NCI-H1417 (cell line): Measurements from ENCODE around the gene SWI5.

Experiments
- DNase-seq, 3 experiments: peaks; one replicate each; lab custom pipeline; 2025; lab: John Stamatoyannopoulos, UW

The SWI5 gene

GRCh38 chr9:128321343-128321742, 45.3 kb downstream of the SWI5 start:
- no peak for DNase-seq

DNA sequence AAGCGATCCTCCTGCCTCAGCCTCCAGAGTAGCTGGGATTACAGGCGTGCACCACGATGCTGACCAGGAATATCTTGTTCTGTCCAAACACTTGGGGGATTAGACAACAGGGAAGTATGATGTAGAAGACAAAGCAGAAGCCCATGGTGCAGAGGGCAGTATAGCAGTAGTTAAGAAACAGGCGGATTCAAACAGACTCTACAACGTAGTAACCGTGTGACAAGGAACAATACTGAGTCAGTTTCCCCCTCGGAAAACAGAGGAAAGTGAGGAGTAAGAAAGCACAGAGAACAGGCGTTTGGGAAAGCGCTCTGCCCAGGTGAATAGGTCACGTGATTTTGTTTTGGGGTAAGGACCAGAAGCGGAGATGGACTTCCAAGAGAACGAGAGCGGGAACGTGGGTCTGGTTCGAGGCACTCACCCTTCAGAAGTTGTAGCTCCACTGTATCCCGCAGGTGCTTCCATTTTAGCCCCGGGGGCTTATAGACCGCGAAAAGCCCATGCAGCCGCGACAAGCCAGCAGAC, 45.9 kb downstream of the SWI5 start:
- peak in 1 of 3 experiments; percentile 36 for DNase-seq

DNA sequence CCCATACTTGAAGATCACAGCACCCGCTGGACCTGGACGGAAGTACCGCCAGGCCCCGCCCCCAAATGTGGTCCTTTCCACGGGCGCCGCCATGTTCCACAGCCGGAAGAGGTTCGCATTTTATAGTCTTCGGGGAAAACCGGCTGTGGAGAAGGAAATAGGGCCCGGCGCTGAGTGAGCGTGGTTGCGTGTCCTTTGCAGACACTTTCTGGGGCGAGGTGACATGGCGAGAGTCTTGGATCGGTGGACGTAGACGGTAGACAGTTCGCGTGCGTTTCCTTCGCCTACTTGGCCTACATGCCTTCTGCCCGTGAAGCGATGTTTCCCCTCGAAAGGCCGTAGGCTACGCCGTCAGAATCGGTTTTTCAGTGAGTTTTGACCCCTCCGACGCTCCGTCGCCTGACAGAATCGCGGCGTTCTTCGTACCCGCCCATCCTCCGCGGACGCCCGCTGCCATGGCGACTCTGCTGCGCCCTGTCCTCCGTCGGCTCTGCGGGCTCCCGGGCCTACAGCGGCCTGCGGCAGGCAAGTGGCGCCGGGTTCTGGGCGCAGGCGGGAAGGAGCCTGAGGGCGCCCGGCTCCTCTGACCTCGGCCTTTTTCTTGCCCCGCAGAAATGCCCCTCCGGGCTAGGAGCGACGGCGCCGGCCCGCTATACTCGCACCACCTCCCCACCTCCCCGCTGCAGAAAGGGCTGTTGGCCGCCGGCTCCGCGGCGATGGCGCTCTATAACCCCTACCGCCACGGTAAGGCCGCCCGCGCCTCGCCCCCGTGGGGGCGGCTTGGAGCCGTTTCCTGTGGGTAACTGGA, 46.5 kb downstream of the SWI5 start, which contains the start of the genes COQ4 and TRUB2:
TSS of gene COQ4 (plus strand) at position 436 of the 808 bp plus-strand sequence. CDS start at position 456, 20 bp downstream.
TSS of gene TRUB2 (minus strand) at position 44 of the 808 bp plus-strand sequence. CDS start at position 5, 39 bp downstream.
- peak; percentile 90 to 100 (median 99) for DNase-seq

DNA sequence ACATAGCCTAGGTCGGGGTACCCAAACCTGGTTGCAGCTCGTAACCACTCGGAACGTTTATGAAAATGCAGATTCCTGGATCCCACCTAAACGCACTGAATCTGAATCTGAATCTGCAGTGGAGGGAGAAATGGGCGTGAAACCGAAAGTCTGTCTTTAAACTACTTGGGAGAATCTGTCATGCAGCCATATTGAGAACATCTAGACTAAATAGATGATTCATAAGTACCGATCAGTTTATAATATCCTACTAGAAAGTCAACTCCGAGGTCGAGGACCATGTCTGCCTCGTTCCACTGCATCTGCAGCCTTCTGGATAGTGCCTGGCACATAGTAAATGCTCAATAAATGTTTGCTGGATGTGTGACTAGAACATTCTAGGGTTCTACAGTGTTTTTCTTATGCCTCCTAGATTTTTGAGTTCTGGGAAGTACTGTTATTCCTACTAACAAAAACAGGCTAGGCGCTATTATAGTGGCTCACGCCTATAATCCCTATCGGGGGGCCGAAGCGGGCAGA, 47.2 kb downstream of the SWI5 start:
- DNase-seq = no peak

- DNase-seq = no peak
Observed at GRCh38 chr9:128323791-128324190, 47.7 kb downstream of the SWI5 start.

GRCh38 chr9:128324401-128324800, 48.3 kb downstream of the SWI5 start:
- DNase-seq = no peak

DNA sequence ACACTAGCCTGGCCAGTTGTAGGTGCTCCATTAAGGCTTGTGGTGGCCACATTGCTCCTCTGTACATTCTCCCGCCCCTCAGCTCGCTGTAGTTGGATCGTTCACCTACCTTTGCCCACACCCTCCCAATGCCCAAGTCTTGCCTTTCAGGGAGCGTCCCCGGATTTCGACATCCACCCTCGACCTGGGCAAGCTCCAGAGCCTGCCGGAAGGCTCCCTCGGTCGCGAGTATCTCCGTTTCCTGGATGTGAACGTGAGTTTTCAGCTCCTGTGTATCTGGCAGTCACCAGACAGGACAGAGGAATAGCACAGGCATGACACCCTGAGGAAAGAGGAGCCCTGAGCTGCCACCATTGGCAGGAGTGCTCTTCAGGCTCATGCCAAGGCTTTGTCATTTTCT, 49.6 kb downstream of the SWI5 start:
- no peak for DNase-seq

DNA sequence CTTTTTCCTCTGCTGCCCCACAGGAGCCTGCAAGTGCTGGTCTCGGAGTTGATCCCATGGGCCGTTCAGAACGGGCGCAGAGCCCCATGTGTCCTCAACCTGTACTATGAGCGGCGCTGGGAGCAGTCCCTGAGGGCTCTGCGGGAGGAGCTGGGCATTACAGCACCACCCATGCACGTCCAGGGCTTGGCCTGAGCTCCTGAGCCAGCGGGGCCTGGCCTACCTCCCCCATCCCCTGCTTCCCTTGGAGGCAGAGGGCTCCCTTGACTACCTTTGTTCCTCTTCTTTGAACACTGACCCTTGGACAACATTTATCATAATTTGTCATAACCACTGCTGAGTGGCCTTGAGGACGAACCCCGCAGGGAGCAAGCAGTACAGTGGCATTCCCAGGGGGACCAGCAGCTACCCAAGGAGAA, 57.4 kb downstream of the SWI5 start:
- no peak for DNase-seq

DNA sequence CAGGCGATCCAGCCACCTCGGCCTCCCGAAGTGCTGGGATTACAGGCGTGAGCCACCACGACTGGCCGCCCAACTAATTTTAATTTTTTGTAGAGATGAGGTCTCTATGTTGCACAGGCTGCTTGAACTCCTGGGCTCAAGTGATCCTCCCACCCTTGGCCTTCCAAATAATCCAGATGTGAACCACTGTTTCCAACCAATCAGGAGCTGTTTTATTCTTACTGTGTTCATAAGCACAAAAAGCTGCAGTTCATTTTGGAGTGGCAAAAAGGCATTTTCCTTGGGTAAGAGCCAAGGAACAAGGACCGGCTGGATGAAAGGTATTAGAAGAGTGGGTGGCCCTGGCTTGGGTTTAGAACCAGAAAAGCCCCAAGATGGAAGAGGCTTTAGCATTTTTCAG, 59.1 kb downstream of the SWI5 start:
- no peak for DNase-seq

DNA sequence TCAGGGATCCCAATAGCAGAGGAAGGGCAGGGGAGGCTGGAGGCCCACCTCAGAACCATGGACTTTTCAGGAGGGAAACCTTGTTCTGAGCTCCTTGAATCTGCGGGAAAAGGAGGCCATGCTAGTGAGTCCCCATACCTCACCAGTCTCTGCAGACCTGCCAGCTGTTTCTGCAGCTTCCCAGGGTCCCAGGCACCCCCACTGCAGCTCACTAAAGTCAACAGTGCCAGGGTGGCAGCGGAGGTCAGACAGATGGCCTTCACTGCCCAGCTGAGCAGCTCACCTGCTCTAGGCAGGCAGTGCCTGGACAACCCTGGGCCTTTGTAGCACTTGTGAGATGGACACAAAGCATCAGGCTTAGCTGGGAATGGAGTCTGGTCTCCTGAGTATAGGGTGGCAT, 59.8 kb downstream of the SWI5 start:
- no peak for DNase-seq

DNA sequence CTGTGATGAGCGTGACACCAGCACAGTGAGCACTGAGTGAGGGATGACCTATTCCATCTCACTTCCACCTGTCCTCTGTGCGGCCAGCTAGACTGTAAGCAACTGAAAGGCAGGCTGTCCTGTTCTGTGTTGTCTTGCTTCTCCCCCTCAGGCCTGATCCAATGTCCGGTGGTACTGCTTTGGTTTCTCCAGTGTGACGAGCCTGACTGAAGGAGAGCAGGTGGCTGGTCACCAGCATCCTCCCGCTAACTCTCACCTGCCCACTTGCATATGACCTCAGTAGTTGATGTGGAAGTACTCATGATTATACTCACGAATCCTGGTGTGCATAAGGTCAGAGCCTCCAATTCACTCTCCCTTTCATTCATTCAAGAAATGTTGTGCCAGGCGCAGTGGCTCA, 61.9 kb downstream of the SWI5 start:
- DNase-seq = no peak
